GM11168 (cell line): ENCODE results near the gene MED15.

Experiments used
- in situ Hi-C: fragments of 300-500 bp; cut with MboI; formaldehyde crosslinking; loops from one replicate; pipeline ENCODE4 v1.12.0; 2022; ENCODE audit warnings: low sequenced_read_pairs; ENCODE audit not compliant: unreplicated experiment

MED15 gene

DNA sequence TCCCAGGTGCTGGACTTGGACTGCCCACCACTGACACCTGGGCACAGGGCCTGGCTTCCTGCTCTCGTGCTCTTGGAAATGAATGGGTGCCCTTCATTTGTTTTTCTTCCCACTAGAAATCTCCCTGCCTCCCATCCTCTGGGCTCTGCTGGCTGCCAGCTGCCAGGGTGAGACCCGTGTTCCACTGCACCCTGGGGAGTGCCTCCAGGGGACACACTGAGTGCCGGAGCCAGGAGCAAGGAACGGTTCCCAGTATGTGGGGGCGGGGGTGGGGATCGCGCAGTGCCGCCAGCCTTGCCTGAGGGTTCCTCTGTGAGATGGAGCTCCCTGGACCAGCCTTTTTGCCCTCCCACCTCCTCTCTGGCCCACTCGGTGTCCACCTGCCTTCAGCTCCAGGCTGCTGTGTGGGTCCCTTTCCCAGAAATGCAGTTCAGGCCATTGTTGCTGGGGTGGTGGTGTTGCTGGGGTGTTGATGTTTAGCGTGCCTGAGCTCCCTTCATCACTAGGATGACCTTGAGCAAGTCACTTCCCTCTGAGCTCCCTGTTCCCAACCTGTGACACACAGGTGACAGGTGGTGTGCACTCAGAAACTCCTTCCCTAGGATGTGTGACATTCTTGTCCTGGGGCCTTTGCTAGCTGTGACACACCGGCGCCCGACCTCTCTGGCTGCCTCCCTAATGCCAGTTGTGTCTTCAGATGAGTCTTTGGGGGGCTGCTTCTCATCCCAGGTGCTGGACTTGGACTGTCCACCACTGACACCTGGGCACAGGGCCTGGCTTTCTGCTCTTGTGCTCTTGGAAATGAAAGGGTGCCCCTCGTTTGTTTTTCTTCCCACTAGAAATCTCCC lies 72.1 kb downstream of the MED15 start:
- in situ Hi-C loops: no loop called here

DNA sequence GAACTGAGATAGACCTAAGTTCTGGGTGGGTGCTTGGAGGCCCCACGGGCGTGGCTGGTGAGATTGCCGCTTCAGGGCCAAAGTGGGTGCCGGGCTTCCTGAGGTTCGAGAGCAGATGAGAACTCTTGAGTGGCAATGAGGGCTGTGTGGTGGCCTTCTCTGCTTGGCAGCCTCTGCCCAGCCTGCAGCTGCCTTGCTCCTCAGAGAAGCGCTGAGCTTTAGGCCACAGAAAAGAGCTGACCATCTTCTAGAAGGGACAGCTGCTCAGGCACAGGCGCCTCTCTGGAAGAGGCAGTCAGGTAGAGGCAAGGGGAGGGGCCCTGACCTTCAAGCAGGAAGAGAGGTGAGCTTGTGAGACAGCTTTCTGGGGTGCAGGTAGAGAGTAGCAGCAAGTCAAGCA lies 72.8 kb downstream of the MED15 start:
- in situ Hi-C loops: no loop called here

DNA sequence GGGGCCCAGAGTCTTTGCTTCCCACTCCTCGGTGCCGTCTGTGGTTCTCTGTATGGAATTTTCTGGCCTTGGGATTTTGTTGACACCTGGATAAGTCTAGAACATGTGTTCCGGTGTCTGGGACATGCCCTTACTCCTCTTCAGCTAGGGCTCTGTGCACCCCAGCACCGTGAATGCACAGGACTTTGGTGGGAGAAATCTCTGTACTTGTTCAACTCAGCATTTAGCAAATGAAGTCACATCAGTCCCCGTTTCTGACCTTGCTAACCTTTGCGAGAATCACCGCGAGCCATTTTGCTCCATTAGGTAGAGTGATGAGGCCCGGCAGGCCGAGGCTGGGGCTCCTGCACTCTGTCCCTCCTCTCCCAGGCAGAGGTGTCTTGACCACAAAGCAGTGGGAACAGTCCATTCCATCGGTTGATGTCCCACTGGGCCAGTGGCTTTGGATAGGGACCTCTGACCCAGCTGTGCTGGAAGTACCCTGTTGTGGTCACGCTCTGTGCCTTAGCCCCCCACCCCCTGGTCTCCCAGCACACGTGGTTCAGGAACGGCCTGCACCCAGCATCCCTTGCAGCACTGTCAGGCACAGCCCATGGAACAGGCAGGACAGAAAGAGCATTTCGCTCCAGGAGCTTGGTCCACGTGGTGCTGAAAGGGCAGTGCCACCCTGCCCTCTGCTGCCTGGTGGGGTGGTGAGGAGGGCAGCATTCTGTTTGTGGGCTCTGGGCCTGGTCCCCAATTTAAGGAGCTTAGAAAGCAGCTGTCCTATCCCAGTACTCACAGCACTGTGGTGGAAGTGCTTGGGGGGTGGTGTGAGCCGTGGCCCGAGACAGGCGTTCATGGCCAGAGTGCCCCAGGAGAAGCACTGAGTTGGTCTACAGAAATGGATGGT lies 73.4 kb downstream of the MED15 start:
- in situ Hi-C loops: no loop called here

DNA sequence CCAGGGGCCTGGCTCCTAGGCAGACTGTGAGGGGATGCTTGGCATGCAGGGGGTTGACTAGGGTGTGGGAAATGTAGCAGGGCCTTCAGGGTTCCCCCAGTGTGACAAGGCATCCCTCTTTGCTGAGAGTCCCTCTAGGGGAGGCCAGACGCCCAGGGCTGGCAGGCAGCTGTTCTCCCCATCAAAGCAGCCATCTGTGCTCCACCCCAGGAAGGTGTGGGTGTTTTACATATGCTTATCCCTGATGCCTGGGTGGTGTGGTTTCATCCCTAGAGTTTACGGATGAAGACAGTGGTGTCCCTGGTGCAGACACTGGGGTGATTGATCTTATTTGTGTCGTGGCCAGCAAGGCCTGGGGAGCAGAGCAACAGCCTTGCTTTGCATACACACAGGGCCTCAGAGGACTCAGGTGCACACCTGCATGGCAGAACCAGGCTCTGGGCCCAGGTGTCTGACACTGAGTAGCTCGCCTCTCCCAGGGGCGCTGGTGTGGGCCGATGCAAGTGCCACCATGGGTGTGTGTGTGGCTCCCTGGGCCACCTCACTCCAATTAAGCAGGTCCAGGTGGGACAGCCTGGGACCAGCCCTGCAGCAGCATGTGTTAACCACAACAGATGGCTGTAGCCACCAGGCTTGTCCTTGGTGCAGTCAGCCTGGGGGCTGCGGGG lies 74.2 kb downstream of the MED15 start:
- in situ Hi-C loops: no loop called here

DNA sequence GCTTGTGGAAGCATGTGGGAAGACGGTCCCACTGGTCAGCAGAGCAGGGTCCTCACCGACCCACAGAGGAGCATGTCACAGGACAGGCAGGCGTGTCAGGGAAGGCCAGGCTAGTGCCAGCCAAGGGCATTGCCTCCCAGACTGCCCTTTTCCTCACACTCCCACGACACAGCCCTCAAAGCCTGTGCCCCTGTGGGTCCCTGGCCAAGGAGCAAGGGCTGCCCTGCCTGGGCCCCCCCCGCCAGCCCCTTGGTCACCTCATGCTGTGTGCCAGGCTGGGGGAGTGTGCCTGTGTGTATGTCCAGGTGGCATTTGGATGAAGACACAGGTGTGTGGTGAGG lies 74.7 kb downstream of the MED15 start:
- in situ Hi-C loops: no loop called here

DNA sequence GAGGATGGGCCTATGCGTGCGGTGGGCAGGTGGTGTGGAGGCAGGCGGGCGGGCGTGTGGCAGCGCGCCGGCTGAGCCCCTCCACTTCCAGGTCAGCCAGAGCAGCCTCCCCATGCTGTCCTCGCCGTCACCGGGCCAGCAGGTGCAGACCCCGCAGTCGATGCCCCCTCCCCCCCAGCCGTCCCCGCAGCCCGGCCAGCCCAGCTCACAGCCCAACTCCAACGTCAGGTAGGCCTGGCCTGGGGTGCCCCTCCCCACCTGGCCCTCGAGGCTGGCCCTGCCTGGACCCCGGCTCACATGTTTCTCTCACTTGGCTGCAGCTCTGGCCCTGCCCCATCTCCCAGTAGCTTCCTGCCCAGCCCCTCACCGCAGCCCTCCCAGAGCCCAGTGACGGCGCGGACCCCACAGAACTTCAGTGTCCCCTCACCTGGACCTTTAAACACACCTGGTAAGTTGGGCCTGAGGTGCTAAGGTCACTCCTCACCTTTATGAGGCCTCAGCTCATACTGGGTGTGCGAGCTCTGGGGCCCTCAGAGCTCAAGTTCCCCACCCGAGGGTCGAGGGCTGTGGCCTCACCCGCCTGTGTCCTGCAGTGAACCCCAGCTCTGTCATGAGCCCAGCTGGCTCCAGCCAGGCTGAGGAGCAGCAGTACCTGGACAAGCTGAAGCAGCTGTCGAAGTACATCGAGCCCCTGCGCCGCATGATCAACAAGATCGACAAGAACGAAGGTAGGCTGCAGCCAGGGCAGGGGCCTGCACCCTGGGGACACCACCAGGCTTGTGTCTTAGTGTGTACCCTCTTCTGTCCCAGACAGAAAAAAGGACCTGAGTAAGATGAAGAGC lies 75.3 kb downstream of the MED15 start:
- in situ Hi-C loops: no loop called here

DNA sequence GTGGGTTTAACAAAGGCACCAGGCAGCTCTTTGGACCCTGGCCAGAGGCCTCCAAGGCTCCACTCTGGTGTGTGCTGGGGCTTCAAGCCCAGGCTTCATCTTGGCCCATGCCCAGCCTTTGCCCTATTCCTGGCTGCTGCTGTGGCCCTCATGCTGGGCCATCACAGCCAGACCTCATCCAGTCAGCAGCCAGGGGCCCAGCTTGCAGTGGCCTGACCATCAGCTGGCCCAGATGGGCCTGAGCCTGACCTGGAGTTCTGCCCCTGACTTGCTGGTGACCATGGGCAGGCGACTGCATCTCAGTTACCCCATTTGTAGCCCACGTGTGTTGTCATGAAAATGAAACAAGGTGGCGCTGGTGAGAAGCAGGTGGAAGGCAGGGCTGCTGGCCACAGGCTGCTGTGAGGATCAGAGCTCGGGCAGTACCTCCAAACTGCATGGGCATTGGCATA lies 76.1 kb downstream of the MED15 start:
- in situ Hi-C loops: no loop called here

DNA sequence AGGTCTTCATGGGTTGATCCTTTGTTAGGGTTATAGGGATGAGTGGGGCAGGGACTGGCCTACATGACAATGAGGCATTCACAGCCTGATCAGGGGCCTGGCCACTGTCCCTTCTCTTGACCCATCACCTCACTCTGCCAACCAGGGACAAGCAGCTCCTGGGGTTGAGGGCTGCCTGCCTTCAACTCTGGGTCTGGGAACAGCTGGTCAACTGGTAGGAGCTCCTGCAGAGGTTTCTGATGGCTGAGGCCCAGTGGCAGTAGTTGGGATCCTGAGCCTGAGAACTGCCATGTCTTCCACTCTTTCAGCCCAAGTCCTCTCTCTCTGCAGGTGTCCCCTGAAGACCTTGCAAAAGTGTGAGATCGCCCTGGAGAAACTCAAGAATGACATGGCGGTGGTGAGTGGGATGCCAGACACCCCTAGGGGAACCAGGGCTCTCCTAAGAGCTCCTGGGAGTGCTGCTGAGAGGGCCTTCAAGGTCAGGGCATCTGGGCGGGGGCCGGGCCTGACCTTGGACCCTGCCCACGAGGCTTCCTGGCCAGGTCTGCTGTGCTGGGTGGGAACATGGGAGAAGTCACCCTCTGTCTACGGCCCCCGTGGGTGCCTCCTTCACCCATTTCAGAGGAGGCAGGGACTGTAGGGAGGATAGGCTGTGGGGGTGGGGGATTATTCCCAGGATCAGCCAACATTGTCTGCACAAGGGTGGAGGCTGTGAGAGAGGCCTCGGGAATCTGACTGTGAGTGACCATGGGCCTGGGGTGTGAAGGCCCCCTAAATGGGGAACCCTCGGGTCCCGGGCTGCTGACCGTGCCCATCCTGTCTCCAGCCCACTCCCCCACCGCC lies 76.8 kb downstream of the MED15 start:
- in situ Hi-C loops: no loop called here

DNA sequence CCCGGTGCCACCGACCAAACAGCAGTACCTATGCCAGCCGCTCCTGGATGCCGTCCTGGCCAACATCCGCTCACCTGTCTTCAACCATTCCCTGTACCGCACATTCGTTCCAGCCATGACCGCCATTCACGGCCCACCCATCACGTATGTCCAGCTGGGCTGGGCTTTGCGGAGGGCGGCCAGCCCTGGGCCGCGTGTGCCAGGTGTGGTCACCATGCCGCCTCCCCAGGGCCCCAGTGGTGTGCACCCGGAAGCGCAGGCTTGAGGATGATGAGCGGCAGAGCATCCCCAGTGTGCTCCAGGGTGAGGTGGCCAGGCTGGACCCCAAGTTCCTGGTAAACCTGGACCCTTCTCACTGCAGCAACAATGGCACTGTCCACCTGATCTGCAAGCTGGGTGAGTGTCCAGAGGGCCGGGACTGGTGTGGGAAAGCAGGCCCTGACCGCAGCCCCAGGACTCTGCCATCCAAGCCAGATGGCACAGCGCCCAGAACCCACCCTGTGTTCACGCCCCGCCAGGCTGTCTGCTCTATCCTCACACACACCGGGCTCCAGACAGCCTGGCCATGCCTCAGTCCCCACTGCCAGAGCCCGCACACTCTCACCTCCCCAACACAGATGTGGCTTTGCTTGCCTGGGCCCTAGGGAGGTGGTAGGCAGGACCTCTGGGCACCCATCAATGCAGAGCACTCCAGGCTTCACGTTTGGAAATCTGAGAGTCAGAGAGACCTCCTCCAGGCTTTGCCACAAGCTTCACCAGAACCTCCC lies 77.6 kb downstream of the MED15 start:
- in situ Hi-C loops: no loop called here

DNA sequence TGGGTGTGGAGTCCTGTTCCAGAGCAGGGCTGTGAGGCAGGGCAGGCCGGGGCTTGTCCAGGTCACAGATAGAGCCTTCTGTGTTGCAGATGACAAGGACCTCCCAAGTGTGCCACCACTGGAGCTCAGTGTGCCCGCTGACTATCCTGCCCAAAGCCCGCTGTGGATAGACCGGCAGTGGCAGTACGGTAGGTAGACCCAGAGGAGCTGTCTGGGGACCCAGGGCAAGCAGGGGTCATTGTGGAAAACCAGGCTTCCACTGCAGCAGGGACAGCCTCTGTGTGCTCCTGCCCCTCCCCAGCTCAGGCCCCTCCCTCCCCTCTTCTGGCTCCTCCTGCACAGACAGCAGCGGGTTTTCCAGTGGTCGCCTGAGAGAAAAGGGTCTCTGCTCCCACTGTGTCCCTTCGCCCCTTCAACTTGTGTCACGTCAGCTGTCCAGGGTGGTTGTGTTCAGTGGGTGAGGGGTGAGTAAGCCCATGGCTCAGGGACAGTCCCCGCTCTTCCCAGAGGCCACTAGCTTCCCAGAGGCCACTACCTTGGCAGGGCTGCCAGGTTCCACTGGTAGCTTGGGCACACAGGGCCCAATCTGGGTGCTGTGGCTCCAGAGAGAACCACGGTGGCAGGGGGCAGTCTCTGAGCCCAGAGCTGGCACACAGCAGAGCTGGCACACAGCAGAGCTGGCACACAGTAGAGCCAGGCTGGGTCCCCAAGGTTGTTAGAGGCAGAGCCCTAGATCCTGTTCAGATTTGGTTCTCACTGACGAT lies 78.4 kb downstream of the MED15 start:
- in situ Hi-C loops: no loop called here

DNA sequence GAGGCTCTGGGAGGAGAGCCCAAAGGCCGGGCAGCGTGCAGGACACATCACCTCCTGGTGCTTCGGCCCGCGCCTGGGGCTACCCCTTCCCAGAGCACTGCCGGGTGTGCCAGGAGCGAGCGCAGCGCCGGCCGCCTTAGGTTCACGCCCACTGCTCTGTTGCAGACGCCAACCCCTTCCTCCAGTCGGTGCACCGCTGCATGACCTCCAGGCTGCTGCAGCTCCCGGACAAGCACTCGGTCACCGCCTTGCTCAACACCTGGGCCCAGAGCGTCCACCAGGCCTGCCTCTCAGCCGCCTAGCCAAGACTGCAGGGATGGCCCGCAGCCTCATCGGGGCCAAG lies 79.0 kb downstream of the MED15 start:
- in situ Hi-C loops: no loop called here

DNA sequence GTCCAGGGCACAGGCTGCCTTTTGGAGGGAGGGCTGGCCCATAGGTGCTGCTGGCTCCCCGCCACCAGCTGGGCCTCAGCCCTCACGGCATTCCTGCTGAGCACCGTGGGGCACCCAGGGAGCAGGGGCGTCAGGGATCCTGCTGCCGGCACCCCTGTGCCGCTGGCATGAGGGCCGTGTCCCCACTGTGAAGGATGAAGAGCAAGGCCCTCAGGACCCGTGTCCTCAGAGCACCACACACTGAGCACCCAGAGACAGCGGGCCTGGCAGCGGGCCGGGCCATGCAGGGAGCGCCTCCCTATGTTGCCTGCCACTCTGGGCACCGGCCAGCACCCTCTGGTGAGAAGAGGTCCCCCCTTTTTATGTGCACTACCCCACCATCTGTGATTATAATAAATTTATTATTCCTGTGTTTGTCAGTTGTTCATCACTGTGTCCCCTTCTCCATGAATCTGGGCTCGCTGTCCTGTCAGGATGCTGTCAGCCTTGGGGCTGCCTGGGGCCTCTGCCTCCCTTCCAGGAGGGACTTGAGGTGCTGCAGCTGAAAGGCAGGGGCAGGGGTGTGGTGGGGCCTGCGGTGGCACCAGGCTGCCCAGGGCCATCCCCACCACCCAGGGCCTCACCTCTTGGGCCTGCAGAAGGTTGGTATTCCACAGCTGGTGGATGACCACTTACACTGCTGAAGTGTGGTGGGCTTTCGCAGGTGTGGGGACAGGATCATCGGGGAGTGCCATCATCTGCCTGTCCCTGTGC lies 80.0 kb downstream of the MED15 start:
- in situ Hi-C loops: no loop called here

DNA sequence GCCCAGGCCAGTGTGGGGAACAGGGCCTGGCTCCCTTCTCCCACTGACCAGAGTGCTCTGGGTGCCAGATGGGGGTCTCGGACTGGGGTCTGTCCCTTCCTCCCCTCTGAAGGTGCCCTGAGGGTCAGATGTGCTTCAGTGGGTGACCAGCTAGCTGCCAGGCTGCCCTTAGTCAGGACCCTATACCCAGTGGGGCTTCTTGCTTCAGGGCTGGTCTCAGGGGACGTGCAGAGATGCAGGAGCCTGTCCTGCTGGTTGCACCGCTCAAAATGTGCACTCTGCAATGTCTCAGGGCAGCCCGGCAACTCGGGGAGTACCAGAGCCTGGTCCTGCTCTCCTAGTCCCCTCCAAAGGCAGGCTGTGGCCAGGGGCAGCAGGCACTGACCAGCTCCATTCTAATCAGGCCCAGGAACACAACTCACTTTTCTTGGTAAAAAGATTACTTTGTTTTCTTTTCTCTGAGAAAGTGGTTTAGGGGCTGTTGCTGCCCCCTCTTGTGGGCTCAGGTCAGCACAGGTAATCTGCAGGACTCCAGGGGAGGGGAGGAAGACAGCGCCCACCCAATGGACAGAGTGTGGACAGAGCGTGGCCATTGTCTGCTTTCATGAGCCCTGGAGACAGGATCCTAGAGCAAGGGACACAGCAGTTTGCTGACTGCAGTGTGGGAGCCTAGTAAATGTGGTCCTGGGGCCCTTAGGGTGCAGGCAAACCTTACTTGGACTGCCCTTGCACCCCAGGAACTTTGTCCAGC lies 80.9 kb downstream of the MED15 start:
- in situ Hi-C loops: no loop called here

DNA sequence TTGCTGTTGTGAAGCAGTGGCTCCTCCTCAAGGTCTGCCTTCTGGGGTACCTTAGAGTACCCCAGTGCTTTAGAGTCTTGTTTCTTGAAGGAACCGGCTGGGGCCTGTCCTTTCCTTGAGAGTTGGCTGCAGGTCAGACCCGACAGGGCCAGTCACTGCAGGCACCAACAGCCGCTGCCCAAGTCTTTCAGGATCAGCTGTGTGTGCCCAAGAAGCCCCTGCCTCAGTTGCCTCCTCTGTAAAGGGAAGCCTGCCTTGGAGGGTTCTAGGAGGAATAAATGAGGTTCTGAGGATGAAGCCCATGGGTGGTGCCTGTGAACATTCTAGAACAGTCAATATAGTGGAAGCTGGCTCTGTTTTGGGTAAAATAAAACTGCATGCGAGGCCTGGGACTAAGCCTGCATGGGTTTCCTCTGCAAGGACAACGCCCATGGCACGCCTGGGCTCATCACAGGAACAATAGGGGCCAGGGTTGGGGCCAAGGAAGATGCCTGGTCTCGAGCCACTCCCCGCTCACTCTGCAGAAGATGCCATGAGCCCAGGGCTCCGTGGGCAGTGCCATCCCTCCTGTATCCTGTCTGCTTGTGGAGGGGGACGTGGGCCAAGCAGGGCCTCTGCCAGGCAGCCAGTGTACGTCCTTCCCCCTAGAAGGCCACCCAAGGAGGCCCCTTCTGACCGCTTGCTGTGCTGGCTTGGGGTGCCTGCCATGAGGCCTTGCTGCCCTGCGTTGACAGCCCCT lies 81.6 kb downstream of the MED15 start:
- in situ Hi-C loops: no loop called here

DNA sequence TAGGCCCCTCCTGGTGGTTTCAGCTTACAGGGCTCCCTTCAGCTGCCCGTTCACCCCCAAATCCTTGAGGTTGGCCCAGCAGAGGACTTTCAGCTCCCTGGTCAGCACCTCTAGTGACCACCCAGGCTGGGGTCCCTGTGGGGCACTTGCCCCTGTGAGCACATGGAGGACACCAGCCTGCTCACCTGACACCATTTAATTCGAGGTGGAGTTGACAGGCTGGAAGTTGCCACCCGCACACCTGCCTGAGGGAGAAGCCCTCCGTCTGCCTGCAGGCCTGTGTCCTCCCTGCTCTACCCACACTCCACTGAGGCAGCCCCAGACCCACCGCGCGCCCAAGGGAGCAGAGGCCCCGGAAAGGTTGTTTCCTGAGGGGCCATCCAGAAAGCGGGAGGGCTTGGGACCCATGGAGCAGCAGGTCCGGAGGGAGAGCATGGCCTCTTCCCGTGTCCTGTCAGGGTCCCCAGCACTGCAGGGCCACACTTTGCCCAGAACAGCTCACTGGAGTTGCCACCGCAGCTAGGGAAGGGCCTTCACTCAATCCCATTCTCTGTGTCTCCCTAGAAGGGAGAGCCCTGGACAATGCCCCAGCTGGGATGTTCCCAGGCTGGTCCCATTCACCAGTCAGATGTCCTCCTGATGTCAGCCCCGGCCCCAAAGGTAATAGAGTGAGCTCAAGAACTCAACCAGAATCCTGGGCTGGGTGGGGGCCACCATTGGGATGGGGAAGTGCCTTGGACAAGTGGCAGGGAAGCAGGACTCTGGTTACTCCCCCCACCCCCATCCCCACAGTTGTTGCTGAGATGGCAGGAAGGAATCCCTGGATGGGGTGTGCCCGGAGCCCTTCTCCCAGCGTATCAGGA lies 82.4 kb downstream of the MED15 start:
- in situ Hi-C loops: no loop called here
